ENCODE measurements around the gene ADAM17. TPM values are rescaled to one million over a fixed set of nuclear protein-coding genes. Genes with fewer than 3 reads are reported as not detected.
A peak's percentile ranks its signal among the peaks of the same experiment; 100 is the strongest.

ADAM17 gene
- total and polyA plus RNA-seq, 9 of the 15 experiments (the other 6 are each of a cell fraction or from before 2014, with no cell fraction given): 5.8 to 30.0 (median 19.0) TPM

DNA sequence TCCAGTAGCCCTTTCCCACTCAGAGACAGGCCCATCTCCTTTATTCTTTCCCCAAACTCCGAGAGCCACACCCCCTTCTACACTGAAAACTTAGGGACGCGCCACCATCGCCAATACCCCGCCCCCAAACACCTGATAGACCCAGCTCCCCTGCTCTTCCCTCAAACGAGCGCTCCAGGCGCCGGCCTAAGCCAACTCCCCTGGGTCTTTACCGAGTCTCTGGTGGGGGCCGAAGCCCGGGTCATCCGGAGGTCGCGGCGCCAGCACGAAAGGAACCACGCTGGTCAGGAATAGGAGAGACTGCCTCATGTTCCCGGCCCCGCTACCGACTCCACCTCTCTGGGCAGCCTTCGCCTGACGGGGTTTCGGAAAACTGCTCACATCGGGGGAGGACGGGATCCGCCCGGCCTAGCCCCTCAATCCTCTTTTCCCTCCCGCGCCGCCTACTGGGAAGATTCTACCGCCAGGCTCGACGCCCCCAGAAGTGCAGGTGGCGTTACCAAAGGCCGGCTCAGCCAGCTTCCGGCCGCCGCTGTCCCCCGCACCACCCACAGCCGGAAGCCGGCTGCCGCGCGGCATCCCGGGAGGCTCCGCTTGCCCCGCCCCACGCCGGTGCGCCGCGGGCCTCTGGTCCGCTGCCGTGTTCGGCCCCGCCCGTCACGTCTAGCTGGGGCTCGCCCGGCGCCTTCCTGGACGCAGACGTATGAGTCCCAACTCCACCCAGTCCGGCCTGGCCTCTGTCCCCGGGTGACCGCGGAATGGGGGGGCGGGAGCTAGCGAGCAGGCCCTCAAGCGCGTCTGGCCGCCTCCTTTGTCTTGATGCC lies at the start of gene ADAM17 (continued):
- TF ChIP-seq ZNF695 (CRISPR knock-in tag; IDR thresholded peaks at IDR 0.05) (no peak), RBM22 (IDR thresholded peaks at IDR 0.05; ENCODE audit: low read depth, low read length, poor library complexity, severe bottlenecking) (peak; percentile 41), ZNF76 (CRISPR knock-in tag; IDR thresholded peaks at IDR 0.05; ENCODE audit: borderline replicate concordance) (no peak), ZNF408 (CRISPR knock-in tag; IDR thresholded peaks at IDR 0.05; ENCODE audit: low read depth) (no peak), MTA2 (IDR thresholded peaks at IDR 0.05; ENCODE audit: low read depth) (no peak), CHD1 (IDR thresholded peaks at IDR 0.05; ENCODE audit: low read length) (no peak), NR2C2 (CRISPR knock-in tag; IDR thresholded peaks at IDR 0.05) (peak; percentile 29; the same call in 1 of the 2 replicates), NR2C2 (tag; IDR thresholded peaks at IDR 0.05) (peak; percentile 37; the same call in 1 of the 2 replicates), U2AF1 (optimal IDR thresholded peaks at IDR 0.05; ENCODE audit: low read depth, low read length) (no peak), CCAR2 (IDR thresholded peaks at IDR 0.05; ENCODE audit: low read depth, low read length) (no peak), POLR2B (IDR thresholded peaks at IDR 0.05; ENCODE audit: low read depth, partially characterized antibody) (peak; percentile 62), SREBF1 (IDR thresholded peaks at IDR 0.05; ENCODE audit: borderline replicate concordance, low read depth, low read length) (no peak), SOX6 (IDR thresholded peaks at IDR 0.05) (peak; percentile 59), ZNF124 (CRISPR knock-in tag; IDR thresholded peaks at IDR 0.05) (no peak), POLR2AphosphoS5 (IDR thresholded peaks at IDR 0.05; ENCODE audit: control insufficient read depth, insufficient read depth, low read depth, low read length) (peak; percentile 83), SAP30 (IDR thresholded peaks at IDR 0.05; ENCODE audit: borderline replicate concordance, insufficient read depth, low read depth, low read length, poor library complexity, severe bottlenecking) (peak; percentile 95), GTF2A2 (tag; IDR thresholded peaks at IDR 0.05) (no peak), CBX2 (IDR thresholded peaks at IDR 0.05; ENCODE audit: insufficient read depth, low read length, poor library complexity, severe bottlenecking) (no peak), TARDBP (IDR thresholded peaks at IDR 0.05) (peak; percentile 82)
- TF ChIP-seq, protein P1, sequence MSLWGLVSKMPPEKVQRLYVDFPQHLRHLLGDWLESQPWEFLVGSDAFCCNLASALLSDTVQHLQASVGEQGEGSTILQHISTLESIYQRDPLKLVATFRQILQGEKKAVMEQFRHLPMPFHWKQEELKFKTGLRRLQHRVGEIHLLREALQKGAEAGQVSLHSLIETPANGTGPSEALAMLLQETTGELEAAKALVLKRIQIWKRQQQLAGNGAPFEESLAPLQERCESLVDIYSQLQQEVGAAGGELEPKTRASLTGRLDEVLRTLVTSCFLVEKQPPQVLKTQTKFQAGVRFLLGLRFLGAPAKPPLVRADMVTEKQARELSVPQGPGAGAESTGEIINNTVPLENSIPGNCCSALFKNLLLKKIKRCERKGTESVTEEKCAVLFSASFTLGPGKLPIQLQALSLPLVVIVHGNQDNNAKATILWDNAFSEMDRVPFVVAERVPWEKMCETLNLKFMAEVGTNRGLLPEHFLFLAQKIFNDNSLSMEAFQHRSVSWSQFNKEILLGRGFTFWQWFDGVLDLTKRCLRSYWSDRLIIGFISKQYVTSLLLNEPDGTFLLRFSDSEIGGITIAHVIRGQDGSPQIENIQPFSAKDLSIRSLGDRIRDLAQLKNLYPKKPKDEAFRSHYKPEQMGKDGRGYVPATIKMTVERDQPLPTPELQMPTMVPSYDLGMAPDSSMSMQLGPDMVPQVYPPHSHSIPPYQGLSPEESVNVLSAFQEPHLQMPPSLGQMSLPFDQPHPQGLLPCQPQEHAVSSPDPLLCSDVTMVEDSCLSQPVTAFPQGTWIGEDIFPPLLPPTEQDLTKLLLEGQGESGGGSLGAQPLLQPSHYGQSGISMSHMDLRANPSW (CRISPR knock-in tag; IDR thresholded peaks at IDR 0.05): no peak
- TF ChIP-seq, protein P2, sequence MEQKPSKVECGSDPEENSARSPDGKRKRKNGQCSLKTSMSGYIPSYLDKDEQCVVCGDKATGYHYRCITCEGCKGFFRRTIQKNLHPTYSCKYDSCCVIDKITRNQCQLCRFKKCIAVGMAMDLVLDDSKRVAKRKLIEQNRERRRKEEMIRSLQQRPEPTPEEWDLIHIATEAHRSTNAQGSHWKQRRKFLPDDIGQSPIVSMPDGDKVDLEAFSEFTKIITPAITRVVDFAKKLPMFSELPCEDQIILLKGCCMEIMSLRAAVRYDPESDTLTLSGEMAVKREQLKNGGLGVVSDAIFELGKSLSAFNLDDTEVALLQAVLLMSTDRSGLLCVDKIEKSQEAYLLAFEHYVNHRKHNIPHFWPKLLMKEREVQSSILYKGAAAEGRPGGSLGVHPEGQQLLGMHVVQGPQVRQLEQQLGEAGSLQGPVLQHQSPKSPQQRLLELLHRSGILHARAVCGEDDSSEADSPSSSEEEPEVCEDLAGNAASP (IDR thresholded peaks at IDR 0.05): peak; percentile 93
- TF ChIP-seq, protein P3, sequence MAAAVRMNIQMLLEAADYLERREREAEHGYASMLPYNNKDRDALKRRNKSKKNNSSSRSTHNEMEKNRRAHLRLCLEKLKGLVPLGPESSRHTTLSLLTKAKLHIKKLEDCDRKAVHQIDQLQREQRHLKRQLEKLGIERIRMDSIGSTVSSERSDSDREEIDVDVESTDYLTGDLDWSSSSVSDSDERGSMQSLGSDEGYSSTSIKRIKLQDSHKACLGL (CRISPR knock-in tag; IDR thresholded peaks at IDR 0.05; ENCODE audit: borderline replicate concordance, poor library complexity, severe bottlenecking): no peak
